ENCODE data around the gene COPZ1. TPM values are rescaled to one million over a fixed set of nuclear protein-coding genes. Genes with fewer than 3 reads are reported as not detected.

The COPZ1 gene
- total RNA-seq, 1 experiment from 2014 or later: 104 TPM

- H3K27ac Mint-ChIP-seq: no peak overlapping the region
Measured at GRCh38 chr12:54388237-54389133, 63.6 kb downstream of the COPZ1 start.

More at GRCh38 chr12:54388237-54389133, 63.6 kb downstream of the COPZ1 start:
- H2AFZ ChIP-seq (ENCODE audit: low read length): no peak overlapping the region
- no peak for TF ChIP-seq CTCF (conservative IDR thresholded peaks at IDR 0.05)
- H3K9me3 ChIP-seq (ENCODE audit: control insufficient read depth, low read depth, low read length): no peaks in the 10 kb centered on the region
- no peaks in the 10 kb centered on the region for H4K20me1 ChIP-seq (ENCODE audit: control insufficient read depth, insufficient read depth, insufficient read length)
- no peak overlapping the region for H4K5ac ChIP-seq (ENCODE audit: insufficient read length, low read depth, low read length)
- H3K56ac ChIP-seq (ENCODE audit: insufficient read length, low read depth, low read length): no peak overlapping the region
- peaks cover 26% of the 10 kb centered on the region for H3K23me2 ChIP-seq (ENCODE audit: insufficient read length, low read depth, low read length, poor library complexity, severe bottlenecking)
- no peak overlapping the region for H2BK12ac ChIP-seq (ENCODE audit: insufficient read length, low read depth, low read length)
- H3K79me1 ChIP-seq (ENCODE audit: insufficient read depth, low read depth, low read length, poor library complexity, severe bottlenecking): no peaks in the 10 kb centered on the region
- no peak overlapping the region for H2BK15ac ChIP-seq (ENCODE audit: low read depth, low read length)
- H3K27ac ChIP-seq (ENCODE audit: insufficient read length, low read depth, low read length): no peak overlapping the region
- no peak overlapping the region for H3K14ac ChIP-seq (ENCODE audit: insufficient read depth, low read length)
- H3K4me1 Mint-ChIP-seq: peaks cover 75 to 81% of the 10 kb centered on the region in 2 experiments
- no peak overlapping the region for H2BK5ac ChIP-seq (ENCODE audit: insufficient read length, low read length)
- no peaks in the 10 kb centered on the region for H3K27me3 ChIP-seq (ENCODE audit: insufficient read depth, low read length)
- WGBS (ENCODE audit: extremely low coverage, insufficient read length, low lambda C conversion rate): no CpG with 5 or more reads among the region's 4 CpGs
- H3K4ac ChIP-seq (ENCODE audit: low read depth, low read length): no peak overlapping the region
- peaks cover 2 to 6% (median 2%) of the 10 kb centered on the region in 3 experiments; a peak in 5 of 7 replicates for H3K36me3 Mint-ChIP-seq (ENCODE audit: insufficient read depth in 1 of 3, low read depth in 3 of 3)
- H3K27me3 Mint-ChIP-seq (ENCODE audit: low read depth): peaks cover 17% of the 10 kb centered on the region
- no peak overlapping the region for H2AK5ac ChIP-seq (ENCODE audit: insufficient read length, low read length)
- H3K23ac ChIP-seq (ENCODE audit: insufficient read length, low read depth, low read length): no peak overlapping the region
- peaks cover 31% of the 10 kb centered on the region for H3K4me1 ChIP-seq (ENCODE audit: insufficient read depth, low read length)
- DNase-seq: no peak
- H2BK20ac ChIP-seq (ENCODE audit: low read depth, low read length, poor library complexity, severe bottlenecking): no peak overlapping the region
- H3K9me3 Mint-ChIP-seq: no peaks in the 10 kb centered on the region
- no peak overlapping the region for H3K4me2 ChIP-seq (ENCODE audit: insufficient read depth, insufficient read length, low read length)
- no peak overlapping the region for H4K8ac ChIP-seq (replicated peaks; ENCODE audit: insufficient read length, low read depth, low read length)
- no peaks in the 10 kb centered on the region; the same call in 1 of the 2 replicates for H3K79me2 ChIP-seq (ENCODE audit: insufficient read depth, low read length)
- no peak overlapping the region for H2BK120ac ChIP-seq (ENCODE audit: low read depth, low read length, poor library complexity, severe bottlenecking)
- H4K91ac ChIP-seq (ENCODE audit: insufficient read length, low read depth, low read length): no peak overlapping the region
- no peak overlapping the region for H3K18ac ChIP-seq (ENCODE audit: insufficient read length, low read depth, low read length)
- no peak overlapping the region for H3K9ac ChIP-seq (ENCODE audit: extremely low read depth, insufficient read length, low read length)
- H3T11ph ChIP-seq (ENCODE audit: low read length): no peak overlapping the region
- H3K4me3 Mint-ChIP-seq: no peak overlapping the region; a peak in 1 of 5 replicates

Data from H9 (cell line).